Activated T-cell treated with anti-CD3 and anti-CD28 coated beads, Interleukin-2, amount 50 U/mL, for 48 hours (primary cell): ENCODE data around the gene ZNF776.
A peak's percentile ranks its signal among the peaks of the same experiment; 100 is the strongest.
"Not testable (repeated sequence)": the region's sequence is repeated elsewhere in the genome, so short reads cannot be mapped to it uniquely, and the experiment has no call there.

Experiments used
- DNase-seq, 2 experiments: peaks; one replicate each; pipeline ENCODE4 v3.0.0-alpha.2; 2020

Gene ZNF776

GRCh38 chr19:57746580-57747471, at the start of gene ZNF776:
ZNF776 (plus strand) TSS chr19:57746815; CDS start chr19:57747059, 244 bp downstream.
- peak; percentile 79 to 81 for DNase-seq

GRCh38 chr19:57701625-57702024, 45.0 kb upstream of the ZNF776 start:
- no peak for DNase-seq

- no peak for DNase-seq
These were observed 40.3 kb upstream of the ZNF776 start for GRCh38 chr19:57706346-57706745.

- DNase-seq = peak; percentile 32 to 40
These were observed 37.8 kb upstream of the ZNF776 start, which contains the start of gene ZNF154 for GRCh38 chr19:57708641-57709361. ZNF154 (minus strand) TSS chr19:57709204; CDS start chr19:57708971, 233 bp downstream.

- DNase-seq = no peak
These were observed 37.0 kb upstream of the ZNF776 start for GRCh38 chr19:57709616-57710015.

- DNase-seq = no peak
These were observed 34.4 kb upstream of the ZNF776 start for GRCh38 chr19:57712222-57712621.

- peak in 1 of 2 experiments; percentile 1 for DNase-seq
These were observed 27.2 kb upstream of the ZNF776 start for GRCh38 chr19:57719424-57719823.

- peak in 1 of 2 experiments; percentile 7 for DNase-seq
These were observed 26.6 kb upstream of the ZNF776 start for GRCh38 chr19:57719901-57720519.

- no peak for DNase-seq
These were observed 25.7 kb upstream of the ZNF776 start for GRCh38 chr19:57720878-57721277.

GRCh38 chr19:57738320-57738719, 8.3 kb upstream of the ZNF776 start:
- peak; percentile 54 to 63 for DNase-seq

GRCh38 chr19:57738770-57739169, 7.8 kb upstream of the ZNF776 start:
- not testable (repeated sequence) for DNase-seq

- no peak for DNase-seq
These were observed 825 bp downstream of the ZNF776 start for GRCh38 chr19:57747472-57747807.

GRCh38 chr19:57748029-57748428, 1.4 kb downstream of the ZNF776 start:
- DNase-seq = no peak

GRCh38 chr19:57754091-57754673, 7.6 kb downstream of the ZNF776 start:
- no peak for DNase-seq

GRCh38 chr19:57755031-57755430, 8.4 kb downstream of the ZNF776 start:
- no peak for DNase-seq

- DNase-seq = no peak
These were observed 11.3 kb downstream of the ZNF776 start for GRCh38 chr19:57757941-57758340.

GRCh38 chr19:57759096-57759495, 12.5 kb downstream of the ZNF776 start:
- no peak for DNase-seq

GRCh38 chr19:57769345-57770131, 22.9 kb downstream of the ZNF776 start, which contains the start of gene ZNF586:
ZNF586 (plus strand) TSS chr19:57769676; CDS start chr19:57769843, 167 bp downstream.
- peak; percentile 86 to 89 for DNase-seq

GRCh38 chr19:57771417-57771816, 24.8 kb downstream of the ZNF776 start:
- no peak for DNase-seq

GRCh38 chr19:57773488-57773887, 26.9 kb downstream of the ZNF776 start:
- DNase-seq = no peak

GRCh38 chr19:57776764-57777296, 30.2 kb downstream of the ZNF776 start:
- no peak for DNase-seq

GRCh38 chr19:57778336-57778735, 31.7 kb downstream of the ZNF776 start:
- no peak for DNase-seq
